H1 (cell line): Measurements from ENCODE around the gene DLGAP5. TPM values are rescaled to one million over a fixed set of nuclear protein-coding genes. Genes with fewer than 3 reads are reported as not detected.

Experiments used
- CTCF ChIA-PET: fragments of 300-600 bp; sonication (Branson Sonifier 250); formaldehyde crosslinking; loops from one replicate; lab custom pipeline; 2021; ENCODE audit not compliant: partially characterized antibody; lab: Charles Lee
- POLR2A ChIA-PET: fragments of 300-600 bp; sonication (Branson Sonifier 250); formaldehyde crosslinking; loops from one replicate; lab custom pipeline; 2021; ENCODE audit warnings: inconsistent platforms; ENCODE audit not compliant: partially characterized antibody; lab: Charles Lee
- DNase-seq, 2 experiments: peaks; one replicate each; pipeline versions ENCODE4 v3.0.0 to v3.0.0-alpha.2; 2010 to 2022; ENCODE audit warnings: low spot score in 2 of 2, low read depth in 1 of 2, mixed read lengths in 1 of 2
- FAIRE-seq: peaks from 2 replicates; lab custom pipeline; 2011; peaks lifted over from hg19 to GRCh38; lab: Jason Lieb, UNC
- H2AFZ ChIP-seq: 2 replicates; pipeline ENCODE4 v1.8.1; 2012; ENCODE audit warnings: low read length, inconsistent platforms
- H2AK5ac ChIP-seq: 2 replicates; pipeline ENCODE4 v1.6.1; 2013; ENCODE audit warnings: low read depth, low read length
- H2BK120ac ChIP-seq: replicated peaks from 2 replicates; pipeline ENCODE3; 2013; ENCODE audit warnings: low read depth, low read length, inconsistent platforms
- H2BK12ac ChIP-seq: 2 replicates; pipeline ENCODE4 v1.6.1; 2013; ENCODE audit warnings: low read depth, low read length
- H2BK15ac ChIP-seq: 2 replicates; pipeline ENCODE4 v1.6.1; 2013; ENCODE audit warnings: low read length
- H2BK20ac ChIP-seq: 2 replicates; pipeline ENCODE4 v1.6.1; 2013; ENCODE audit warnings: low read length
- H2BK5ac ChIP-seq: 2 replicates; pipeline ENCODE4 v1.6.1; 2013; ENCODE audit warnings: low read depth, low read length
- H3K14ac ChIP-seq: 2 replicates; pipeline ENCODE4 v1.6.1; 2013; ENCODE audit warnings: inconsistent platforms; ENCODE audit not compliant: insufficient read length
- H3K18ac ChIP-seq: 2 replicates; pipeline ENCODE4 v1.6.1; 2013; ENCODE audit warnings: low read length; ENCODE audit errors: extremely low read depth
- H3K23ac ChIP-seq: 2 replicates; pipeline ENCODE4 v1.6.1; 2013; ENCODE audit warnings: inconsistent platforms; ENCODE audit not compliant: insufficient read length
- H3K23me2 ChIP-seq: 2 replicates; pipeline ENCODE4 v1.6.1; 2013; ENCODE audit warnings: low read depth, low read length
- H3K27ac ChIP-seq: 2 replicates; pipeline ENCODE4 v1.6.1; 2011; ENCODE audit warnings: low read depth, low read length, inconsistent platforms
- H3K27me3 ChIP-seq, 4 experiments: replicated peaks in 1 of 4; 1 replicate in 1 of 4; 2 replicates in 3 of 4; pipeline versions ENCODE4 v1.6.1 to v1.8.1; 2011 to 2013; ENCODE audit warnings: low read length in 3 of 4, mild to moderate bottlenecking in 3 of 4, inconsistent platforms in 2 of 4, mixed read lengths in 2 of 4, moderate library complexity in 1 of 4; ENCODE audit not compliant: control insufficient read depth in 3 of 4, insufficient read depth in 3 of 4; ENCODE audit errors: extremely low read depth in 1 of 4
- H3K36me3 ChIP-seq, 4 experiments: 2 replicates each; pipeline versions ENCODE4 v1.6.1 to v1.8.1; 2011 to 2013; ENCODE audit warnings: mild to moderate bottlenecking in 4 of 4, low read length in 3 of 4, moderate library complexity in 2 of 4, control low read depth in 1 of 4, inconsistent platforms in 1 of 4; ENCODE audit not compliant: insufficient read depth in 4 of 4, control insufficient read depth in 2 of 4
- H3K4ac ChIP-seq: replicated peaks from 2 replicates; pipeline ENCODE3; 2013; ENCODE audit warnings: low read length, low read depth, mixed read lengths, inconsistent platforms; ENCODE audit not compliant: insufficient read length
- H3K4me1 ChIP-seq, 4 experiments: replicated peaks in 1 of 4; 1 replicate in 1 of 4; 2 replicates in 3 of 4; pipeline versions ENCODE4 v1.6.1 to v1.8.1; 2011 to 2013; ENCODE audit warnings: low read length in 3 of 4, inconsistent platforms in 2 of 4, mixed read lengths in 1 of 4; ENCODE audit not compliant: insufficient read depth in 4 of 4, control insufficient read depth in 3 of 4
- H3K4me2 ChIP-seq, 2 experiments: 2 replicates each; pipeline versions ENCODE4 v1.6.1 to v1.8.1; 2011 to 2013; ENCODE audit warnings: low read depth in 2 of 2, low read length in 2 of 2, control low read depth in 1 of 2, inconsistent platforms in 1 of 2, mild to moderate bottlenecking in 1 of 2; ENCODE audit not compliant: insufficient read depth in 1 of 2
- H3K4me3 ChIP-seq, 4 experiments: fragments of 200-600, 300-600 bp in 1 of 4; sonication (generic), shearing (Covaris generic), sonication (Bioruptor Twin) in 1 of 4; 2 replicates each; pipeline versions ENCODE4 v1.5.1 to v1.8.1; 2011 to 2016; ENCODE audit warnings: low read length in 4 of 4, low read depth in 3 of 4, control low read depth in 2 of 4, inconsistent platforms in 2 of 4, mild to moderate bottlenecking in 2 of 4, mixed read lengths in 1 of 4, moderate library complexity in 1 of 4; ENCODE audit not compliant: insufficient read depth in 2 of 4; ENCODE audit errors: extremely low read depth in 1 of 4
- H3K56ac ChIP-seq: replicated peaks from 2 replicates; pipeline ENCODE3; 2013; ENCODE audit warnings: low read depth, mild to moderate bottlenecking, mixed read lengths, low read length, inconsistent platforms; ENCODE audit not compliant: insufficient read length
- H3K79me1 ChIP-seq: 2 replicates; pipeline ENCODE4 v1.6.1; 2013; ENCODE audit warnings: low read depth, low read length, control low read depth
- H3K79me2 ChIP-seq, 2 experiments: 2 replicates each; pipeline versions ENCODE4 v1.6.1 to v1.8.1; 2012 to 2013; ENCODE audit warnings: low read length in 2 of 2, mild to moderate bottlenecking in 2 of 2, inconsistent platforms in 1 of 2; ENCODE audit not compliant: insufficient read depth in 2 of 2, control insufficient read depth in 1 of 2
- H3K9ac ChIP-seq, 4 experiments: replicated peaks in 1 of 4; 1 replicate in 1 of 4; 2 replicates in 3 of 4; pipeline versions ENCODE4 v1.6.1 to v1.8.1; 2011 to 2013; ENCODE audit warnings: low read depth in 3 of 4, low read length in 3 of 4, control low read depth in 2 of 4, mild to moderate bottlenecking in 2 of 4, moderate library complexity in 2 of 4, inconsistent platforms in 1 of 4; ENCODE audit errors: extremely low read depth in 1 of 4
- H3K9me3 ChIP-seq, 2 experiments: 2 replicates each; pipeline versions ENCODE4 v1.6.1 to v1.8.1; 2012 to 2013; ENCODE audit warnings: mild to moderate bottlenecking in 2 of 2, moderate library complexity in 2 of 2, control low read depth in 1 of 2, inconsistent platforms in 1 of 2, low read depth in 1 of 2, low read length in 1 of 2, mixed read lengths in 1 of 2; ENCODE audit not compliant: insufficient read depth in 2 of 2
- H4K20me1 ChIP-seq, 2 experiments: replicated peaks in 1 of 2; 2 replicates each; pipeline versions ENCODE3 to v1.8.1; 2011 to 2013; ENCODE audit warnings: inconsistent platforms in 2 of 2, low read length in 2 of 2, mild to moderate bottlenecking in 1 of 2; ENCODE audit not compliant: insufficient read depth in 2 of 2, control insufficient read depth in 1 of 2
- H4K5ac ChIP-seq: 2 replicates; pipeline ENCODE4 v1.6.1; 2013; ENCODE audit warnings: low read length, low read depth, mixed read lengths, inconsistent platforms; ENCODE audit not compliant: insufficient read length
- H4K8ac ChIP-seq: 2 replicates; pipeline ENCODE4 v1.8.0; 2013; ENCODE audit warnings: mild to moderate bottlenecking, moderate library complexity, low read length, inconsistent platforms; ENCODE audit not compliant: insufficient read depth; ENCODE audit errors: extremely low read depth
- H4K91ac ChIP-seq: replicated peaks from 2 replicates; pipeline ENCODE3; 2013; ENCODE audit warnings: low read length, mixed read lengths, inconsistent platforms; ENCODE audit not compliant: insufficient read length
- CREB1 ChIP-seq: IDR thresholded peaks from 2 replicates; pipeline ENCODE4 v1.6.1; 2012; ENCODE audit warnings: inconsistent platforms
- GABPA ChIP-seq: IDR thresholded peaks from 2 replicates; pipeline ENCODE4 v1.6.1; 2011; ENCODE audit warnings: mild to moderate bottlenecking, low read length, moderate library complexity, borderline replicate concordance; ENCODE audit not compliant: insufficient read depth
- RFX5 ChIP-seq: IDR thresholded peaks from 2 replicates; pipeline ENCODE4 v1.6.1; 2011; ENCODE audit warnings: low read depth, low read length, improper control_type of control experiment, borderline replicate concordance
- SIX5 ChIP-seq: IDR thresholded peaks from 2 replicates; pipeline ENCODE4 v1.6.1; 2011; ENCODE audit warnings: mild to moderate bottlenecking, low read depth, low read length
- TAF1 ChIP-seq: IDR thresholded peaks from 2 replicates; pipeline ENCODE4 v1.6.1; 2011; ENCODE audit warnings: mild to moderate bottlenecking, low read depth, low read length
- WGBS, 2 experiments: shearing (Covaris generic) in 1 of 2; methylation state at CpG; one replicate each; pipeline versions ENCODE4 v1.1.6 to v1.1.7; 2013 to 2015; ENCODE audit warnings: low lambda C conversion rate in 2 of 2, mixed read lengths in 2 of 2, inconsistent platforms in 1 of 2, low coverage in 1 of 2, missing lambda C conversion rate in 1 of 2; ENCODE audit not compliant: insufficient replicate concordance in 2 of 2, insufficient coverage in 1 of 2, insufficient read length in 1 of 2; ENCODE audit errors: extremely low coverage in 1 of 2, missing lambda C conversion rate in 1 of 2; 5-methylcytosine and 5-hydroxymethylcytosine counted together
- polyA plus RNA-seq, 7 experiments: library from polyadenylated mRNA; depleted of rRNA in 3 of 7; stranded (reverse) in 5 of 7; unstranded in 2 of 7; fragments of >200 nt in 5 of 7; fragments of 200-250 nt in 2 of 7; gene quantifications; 1 replicate in 5 of 7; 2 replicates in 1 of 7; 4 replicates in 1 of 7; pipeline versions ENCODE4 v1.2.1 to v1.2.3, GENCODE V29; 2011 to 2013; ENCODE audit warnings: missing spikeins in 2 of 7, mixed read lengths in 2 of 7
- total RNA-seq: library from RNA; stranded (reverse); fragmentation: NEBNext Ultra II Directional; extraction: Animal tissue kit (Norgen Biotek cat#: 25700); gene quantifications from 2 replicates; pipeline ENCODE4 v1.2.1, GENCODE V29; 2021

DLGAP5 gene
- total and polyA plus RNA-seq, 2 of the 8 experiments (the other 6 are each of a cell fraction or from before 2014, with no cell fraction given) = 16.9 to 155 TPM

- no peak overlapping the region for H3K4me3 ChIP-seq
- H2BK120ac ChIP-seq = no peak overlapping the region
- POLR2A ChIA-PET = interaction anchor here (1.2 kb wide), 1 partner anchor 10 kb away, joined by 3 read pairs; no protein-coding TSS in a partner anchor
- no peak overlapping the region for H2BK12ac ChIP-seq
- H2BK20ac ChIP-seq = no peak overlapping the region
- no peaks in the 10 kb centered on the region for H3K79me1 ChIP-seq
- no peak for TF ChIP-seq CREB1
- TF ChIP-seq GABPA = no peak
- TF ChIP-seq TAF1 = no peak
- no peak for TF ChIP-seq RFX5
- no peak for TF ChIP-seq SIX5
- no peak overlapping the region for H3K4me2 ChIP-seq
- H4K5ac ChIP-seq = no peak overlapping the region
- H2AK5ac ChIP-seq = no peak overlapping the region
- no peak overlapping the region for H3K14ac ChIP-seq
- peaks cover 0 to 35% (median 22%) of the 10 kb centered on the region in 4 experiments; a peak in 7 of 8 replicates for H3K36me3 ChIP-seq
- DNase-seq = no peak
- no peaks in the 10 kb centered on the region for H3K27me3 ChIP-seq
- H3K18ac ChIP-seq = no peak overlapping the region
- CTCF ChIA-PET = interaction anchor here (0.6 to 1.3 kb wide), 3 partner anchors 18 to 72 kb away, joined by 3 to 4 read pairs (median 3); no protein-coding TSS in a partner anchor
- H4K8ac ChIP-seq = no peak overlapping the region
- no peak overlapping the region for H2AFZ ChIP-seq
- no peak overlapping the region for H3K27ac ChIP-seq
- 96% methylated on average over 2 of the region's 2 CpGs; no CpG with 5 or more reads in 1 of the 2 experiments for whole genome bisulfite sequencing, 2 experiments
- no peak overlapping the region for H4K91ac ChIP-seq
- no peak overlapping the region for H2BK15ac ChIP-seq
- no peaks in the 10 kb centered on the region for H3K4me1 ChIP-seq
- no peaks in the 10 kb centered on the region for H4K20me1 ChIP-seq
- no peak overlapping the region for H3K56ac ChIP-seq
- no peak for FAIRE-seq
- no peak overlapping the region for H2BK5ac ChIP-seq
- no peaks in the 10 kb centered on the region; the same call in 1 of the 2 replicates for H3K23me2 ChIP-seq
- H3K79me2 ChIP-seq = no peaks in the 10 kb centered on the region
- H3K23ac ChIP-seq = no peak overlapping the region
- H3K9me3 ChIP-seq = no peaks in the 10 kb centered on the region
- H3K4ac ChIP-seq = no peak overlapping the region
- H3K9ac ChIP-seq = no peak overlapping the region
These were observed 48.9 kb downstream of the DLGAP5 start for GRCh38 chr14:55142466-55142865.
